HG03342 (cell line): ENCODE measurements around the gene RPL7A.
"Not testable (repeated sequence)": the region's sequence is repeated elsewhere in the genome, so short reads cannot be mapped to it uniquely, and the experiment has no call there.

Experiments used
- ATAC-seq: cut with Tn5 transposase; IDR thresholded peaks from one replicate; pipeline ENCODE4 v1.9.1; 2021; ENCODE audit warnings: mild to moderate bottlenecking, moderate library complexity; ENCODE audit not compliant: unreplicated experiment

The RPL7A gene

DNA sequence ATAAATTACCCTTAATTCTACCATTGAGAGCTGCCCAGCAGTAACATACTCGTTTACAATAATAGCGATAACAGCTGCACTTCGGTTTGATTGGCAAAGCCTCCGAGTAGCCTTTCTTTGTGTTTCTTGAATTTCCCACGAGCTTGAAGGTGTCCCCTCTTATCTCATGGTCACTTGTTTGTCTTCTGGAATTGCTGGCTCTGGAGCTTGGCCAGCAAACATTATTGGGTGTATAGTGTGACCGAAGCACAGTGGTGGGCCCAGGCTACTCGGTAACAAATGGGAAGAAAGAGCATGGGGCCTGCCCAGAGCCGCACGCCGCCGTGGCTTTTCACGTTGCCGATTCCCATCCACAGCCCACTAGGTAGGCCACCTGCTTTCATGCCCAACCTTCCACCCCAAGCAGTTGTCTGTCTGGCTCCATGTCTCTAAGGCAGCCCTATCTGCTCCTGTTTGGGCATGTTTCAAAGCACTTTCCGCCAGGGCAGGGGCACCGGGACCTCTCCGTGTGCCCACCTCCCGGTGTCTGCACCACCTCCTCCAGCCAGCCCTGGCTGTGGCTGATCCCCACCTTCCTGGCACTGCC lies 36.8 kb downstream of the RPL7A start:
- ATAC-seq: no peak

DNA sequence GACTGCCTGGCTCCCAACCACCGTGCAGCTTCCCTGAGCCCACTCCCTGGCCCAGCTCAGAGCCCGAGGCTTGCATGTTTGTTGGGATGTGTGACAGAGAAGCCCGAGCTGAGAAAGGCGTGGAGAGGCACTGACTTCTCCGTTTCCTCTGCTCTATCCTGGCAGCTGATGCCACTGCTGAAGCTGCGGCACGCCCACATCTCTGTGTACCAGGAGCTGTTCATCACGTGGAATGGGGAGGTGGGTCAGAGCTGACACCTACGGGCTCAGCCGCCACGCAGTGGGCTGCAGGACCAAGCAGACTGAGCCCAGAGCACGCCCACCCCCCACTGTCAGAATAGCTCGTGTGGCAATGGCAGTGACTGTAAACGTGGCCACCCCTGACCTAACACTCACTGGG lies 37.4 kb downstream of the RPL7A start:
- no peak for ATAC-seq

DNA sequence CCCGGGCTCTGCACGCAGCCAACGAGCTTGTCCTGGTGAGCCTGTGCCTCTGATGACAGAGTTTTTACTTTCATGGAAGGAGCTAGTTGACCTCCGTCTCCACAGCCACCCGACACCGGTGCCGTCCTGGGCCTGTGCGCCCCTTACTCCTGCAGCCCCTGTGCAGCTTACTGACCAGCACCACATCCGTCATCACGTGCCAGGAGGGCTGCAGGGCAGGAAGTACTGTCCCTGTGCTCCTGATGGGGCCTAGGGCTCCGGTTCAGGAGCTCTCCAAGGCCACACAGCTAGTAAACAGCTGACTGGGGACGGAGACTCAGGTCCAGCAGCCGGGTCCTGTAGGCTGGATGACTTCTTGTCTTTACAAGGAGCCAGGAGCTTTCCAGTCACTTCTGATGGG lies 38.3 kb downstream of the RPL7A start:
- ATAC-seq: no peak

DNA sequence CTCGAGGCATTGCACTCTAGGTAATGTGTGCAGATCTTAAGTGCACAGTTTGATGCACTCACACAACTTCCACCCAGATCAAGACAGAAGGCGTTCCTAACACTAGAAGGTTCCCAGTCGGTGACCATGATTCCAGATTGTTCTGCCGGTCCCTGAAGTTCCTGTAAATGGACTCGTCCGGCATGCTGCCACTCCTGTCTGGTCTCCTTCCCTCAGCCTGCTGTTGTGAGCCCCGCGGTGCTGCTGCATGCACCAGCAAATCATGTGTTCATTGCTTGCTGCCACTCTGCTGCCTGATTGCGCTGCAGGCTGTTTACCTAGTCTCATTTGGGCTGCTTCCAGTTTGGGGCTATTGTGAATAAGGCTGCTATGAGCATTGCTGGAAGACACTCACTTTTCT lies 39.7 kb downstream of the RPL7A start:
- no peak for ATAC-seq

DNA sequence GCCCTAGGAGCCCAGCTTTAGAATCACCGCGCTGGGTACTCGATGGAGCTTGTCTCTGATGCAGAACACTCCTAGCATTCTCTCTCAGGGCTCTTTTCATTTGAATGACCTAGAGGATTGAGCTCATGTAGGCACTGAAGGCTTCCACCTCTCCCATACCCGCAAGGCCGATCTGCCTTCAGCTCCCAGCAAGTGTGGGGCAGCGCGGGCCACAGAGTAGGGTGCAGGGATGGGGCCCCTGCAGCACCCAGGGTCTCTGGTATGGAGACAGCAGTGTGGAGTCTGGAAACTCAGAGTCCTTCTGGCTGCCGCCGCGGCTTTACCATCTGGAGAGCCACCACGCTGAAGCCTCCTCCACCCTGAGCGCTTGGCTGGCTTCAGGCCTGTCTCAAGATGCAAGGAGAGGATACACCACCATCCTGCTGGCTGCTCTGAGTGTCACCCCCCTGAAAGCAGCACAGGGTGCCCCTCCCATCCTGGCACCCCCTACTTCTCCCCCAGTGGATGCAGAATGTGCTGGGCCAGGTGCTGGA lies 41.1 kb downstream of the RPL7A start:
- no peak for ATAC-seq

DNA sequence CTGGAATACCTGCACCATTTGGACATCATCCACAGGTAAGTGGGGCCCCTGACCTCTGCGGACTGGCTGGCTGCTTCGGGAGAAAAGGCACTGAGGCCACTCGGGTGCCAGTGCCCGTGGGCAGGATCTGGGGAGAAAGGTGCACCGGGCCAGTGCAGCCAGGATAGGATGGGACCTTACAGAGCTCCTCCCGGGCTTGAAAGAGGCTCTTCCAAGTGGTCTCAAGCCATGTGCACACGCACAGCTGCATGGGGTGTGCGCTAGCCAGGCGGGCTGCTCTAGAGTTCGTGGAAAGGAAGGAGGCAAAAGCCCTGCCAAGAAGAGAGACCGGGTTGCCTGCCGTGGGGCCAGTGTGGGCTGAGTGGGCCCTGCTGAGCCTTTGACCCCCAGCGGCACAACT lies 41.5 kb downstream of the RPL7A start:
- ATAC-seq: no peak

DNA sequence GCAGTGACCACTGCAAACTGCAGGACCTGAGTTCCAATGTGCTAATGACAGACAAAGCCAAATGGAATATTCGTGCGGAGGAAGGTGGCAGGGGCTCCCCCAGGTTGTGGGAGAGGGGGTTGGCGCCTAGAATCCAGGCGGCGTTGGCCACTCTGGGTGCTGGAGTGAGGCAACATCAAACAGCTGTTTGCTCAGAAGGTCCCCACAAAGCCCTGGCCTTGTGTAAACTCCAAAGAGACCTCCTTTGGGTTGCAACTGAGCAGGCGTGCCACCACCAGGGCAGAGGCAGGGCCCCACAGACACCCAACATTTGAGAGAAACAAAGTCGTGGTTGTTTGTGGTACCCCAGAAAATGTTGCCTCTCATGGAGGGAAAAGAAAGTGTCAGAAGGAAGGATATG lies 42.7 kb downstream of the RPL7A start:
- ATAC-seq: no peak

DNA sequence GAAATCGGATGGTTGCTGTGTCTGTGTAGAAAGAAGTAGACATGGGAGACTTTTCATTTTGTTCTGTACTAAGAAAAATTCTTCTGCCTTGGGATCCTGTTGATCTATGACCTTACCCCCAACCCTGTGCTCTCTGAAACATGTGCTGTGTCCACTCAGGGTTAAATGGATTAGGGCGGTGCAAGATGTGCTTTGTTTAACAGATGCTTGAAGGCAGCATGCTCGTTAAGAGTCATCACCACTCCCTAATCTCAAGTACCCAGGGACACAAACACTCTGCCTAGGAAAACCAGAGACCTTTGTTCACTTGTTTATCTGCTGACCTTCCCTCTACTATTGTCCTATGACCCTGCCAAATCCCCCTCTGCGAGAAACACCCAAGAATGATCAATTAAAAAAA lies 43.4 kb downstream of the RPL7A start:
- ATAC-seq: not testable (repeated sequence)

DNA sequence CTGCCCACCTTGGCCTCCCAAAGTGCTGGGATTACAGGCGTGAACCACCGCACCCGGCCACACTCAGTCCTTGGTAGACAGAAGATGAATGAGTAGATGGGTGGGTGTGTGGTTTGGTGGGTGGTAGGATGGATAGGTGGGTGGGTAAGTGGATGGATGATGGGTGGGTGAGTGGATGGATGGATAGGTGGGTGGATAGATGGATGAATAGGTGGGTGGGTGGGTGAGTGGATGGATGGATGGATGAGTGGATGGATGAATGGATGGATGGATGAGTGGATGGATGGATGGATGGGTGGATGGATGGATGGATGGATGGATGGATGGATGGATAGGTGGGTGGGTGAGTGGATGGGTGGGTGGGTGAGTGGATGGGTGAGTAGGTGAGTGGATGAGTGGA lies 44.3 kb downstream of the RPL7A start:
- ATAC-seq: not testable (repeated sequence)

DNA sequence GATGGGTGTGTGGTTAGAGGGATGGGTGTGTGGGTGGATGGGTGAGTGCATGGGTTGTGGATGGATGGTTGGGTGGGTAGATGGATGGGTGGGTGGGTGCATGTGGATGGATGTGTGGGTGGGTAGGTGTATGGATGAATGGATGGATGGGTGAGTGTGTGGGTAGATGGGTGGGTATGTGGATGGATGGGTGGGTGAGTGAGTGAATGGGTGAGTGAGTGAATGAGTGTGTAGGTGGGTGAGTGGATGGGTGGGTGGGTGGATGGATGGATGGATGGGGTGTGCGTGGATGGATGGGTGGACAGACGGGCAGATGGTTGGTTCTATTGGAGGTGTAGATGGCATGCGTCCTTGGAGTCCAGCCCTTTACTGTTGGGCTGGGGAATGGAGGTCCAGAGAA lies 45.4 kb downstream of the RPL7A start:
- ATAC-seq: no peak

DNA sequence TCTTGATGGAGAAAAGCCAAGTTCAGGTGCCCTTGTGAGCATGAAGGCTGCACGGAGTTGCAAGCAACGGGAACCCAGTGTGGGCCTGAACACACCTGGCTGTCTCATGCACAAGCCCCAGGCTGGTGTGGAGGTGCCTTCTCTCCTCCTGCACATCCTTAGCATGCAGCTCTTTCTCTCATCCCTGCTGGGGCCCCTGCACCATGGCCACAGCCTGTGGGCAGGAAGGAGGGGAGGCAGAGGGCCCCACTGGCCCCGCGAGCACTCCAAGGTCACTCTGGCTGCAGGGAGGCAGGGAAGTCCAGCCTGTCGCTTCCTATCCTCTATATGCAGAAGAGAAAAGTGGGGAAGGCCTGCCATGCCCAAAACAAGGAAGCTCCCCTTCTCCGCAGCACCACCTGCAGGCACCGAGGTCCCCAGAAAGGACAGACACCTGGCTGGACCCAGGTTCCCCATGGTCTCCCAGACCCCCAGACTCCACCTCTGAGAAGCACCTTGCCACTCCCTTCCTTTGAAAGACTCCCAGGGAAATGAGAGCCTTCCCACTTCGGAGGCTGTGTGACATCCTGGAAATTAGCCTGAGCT lies 46.8 kb downstream of the RPL7A start:
- ATAC-seq: no peak

DNA sequence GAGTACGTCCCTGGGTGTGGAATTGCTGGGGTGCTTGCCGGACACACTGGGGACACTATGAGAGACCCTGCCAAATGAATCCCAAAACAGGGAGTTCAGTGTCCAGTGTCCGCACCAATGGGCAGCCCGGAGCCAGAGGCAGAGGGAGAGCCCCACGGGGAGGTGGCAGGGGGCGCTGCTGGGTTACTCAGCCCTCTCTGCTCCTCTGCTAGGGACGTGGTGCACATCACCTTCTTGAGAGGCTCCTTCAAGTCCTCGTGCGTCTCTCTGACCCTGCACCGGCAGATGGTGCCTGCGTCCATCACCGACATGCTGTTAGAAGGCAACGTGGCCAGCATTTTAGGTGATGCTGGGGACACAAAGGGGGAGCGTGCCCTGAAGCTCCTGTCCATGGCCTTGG lies 48.9 kb downstream of the RPL7A start:
- ATAC-seq: no peak

DNA sequence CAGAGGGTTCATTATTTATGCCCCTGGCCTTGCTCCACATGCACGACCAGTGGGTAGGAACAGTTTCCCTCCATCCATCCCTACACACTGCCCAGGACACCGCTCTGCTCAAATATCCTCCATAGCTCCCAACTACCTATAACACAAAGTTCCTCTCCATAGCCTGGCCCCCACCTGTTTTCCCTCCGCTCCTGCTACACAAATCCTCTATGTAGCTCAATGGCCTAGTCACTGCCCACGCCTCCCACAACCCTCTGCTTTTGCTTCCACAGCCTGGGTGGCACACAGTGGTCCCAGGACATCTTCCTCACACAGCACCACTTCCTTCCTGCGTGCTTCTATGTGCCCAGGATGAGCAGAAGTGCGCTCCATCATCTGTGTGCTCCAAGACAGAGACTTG lies 49.4 kb downstream of the RPL7A start:
- no peak for ATAC-seq

DNA sequence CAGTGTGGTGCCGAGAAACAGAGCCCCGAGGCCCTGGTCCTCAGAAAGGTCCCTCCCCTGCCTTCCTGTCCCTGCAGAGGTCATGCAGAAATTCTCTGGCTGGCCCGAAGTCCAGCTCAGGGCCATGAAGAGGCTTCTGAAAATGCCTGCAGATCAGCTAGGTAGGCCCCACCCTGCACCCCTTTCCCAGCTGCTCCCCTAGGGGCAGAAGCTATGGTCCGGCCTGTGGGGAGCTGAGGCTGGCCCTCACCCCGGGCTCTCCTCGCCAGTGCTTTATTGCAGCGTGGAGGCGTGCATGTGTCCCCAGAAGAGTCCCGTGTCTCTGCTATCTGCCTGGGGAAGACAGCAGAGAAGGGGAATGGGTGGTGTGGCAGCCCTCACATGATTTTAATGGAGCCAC lies 49.9 kb downstream of the RPL7A start:
- ATAC-seq: no peak

DNA sequence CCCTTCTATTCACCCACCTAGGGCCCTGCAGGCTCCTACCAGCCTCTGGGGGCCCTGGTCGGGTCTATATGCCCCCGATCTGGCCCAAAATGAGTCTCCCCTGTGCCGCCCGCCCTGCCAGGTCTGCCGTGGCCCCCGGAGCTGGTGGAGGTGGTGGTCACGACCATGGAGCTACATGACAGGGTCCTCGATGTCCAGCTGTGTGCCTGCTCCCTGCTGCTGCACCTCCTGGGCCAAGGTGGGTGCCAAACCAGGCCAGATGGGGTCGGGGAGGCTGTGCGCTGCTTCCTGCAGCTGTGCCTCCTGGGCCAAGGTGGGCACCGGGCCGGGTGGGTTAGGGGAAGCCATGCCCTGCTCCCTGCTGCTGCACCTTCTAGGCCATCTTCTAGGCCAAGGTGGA lies 52.3 kb downstream of the RPL7A start:
- no peak for ATAC-seq
